NCI-H2196 treated with DMSO at 0.1 percent for 48 hours (cell line): Measurements from ENCODE around the gene MN1.

Experiments used
- DNase-seq: peaks from one replicate; lab custom pipeline; 2025; ENCODE audit not compliant: unreplicated experiment; lab: John Stamatoyannopoulos, UW

Gene MN1

DNA sequence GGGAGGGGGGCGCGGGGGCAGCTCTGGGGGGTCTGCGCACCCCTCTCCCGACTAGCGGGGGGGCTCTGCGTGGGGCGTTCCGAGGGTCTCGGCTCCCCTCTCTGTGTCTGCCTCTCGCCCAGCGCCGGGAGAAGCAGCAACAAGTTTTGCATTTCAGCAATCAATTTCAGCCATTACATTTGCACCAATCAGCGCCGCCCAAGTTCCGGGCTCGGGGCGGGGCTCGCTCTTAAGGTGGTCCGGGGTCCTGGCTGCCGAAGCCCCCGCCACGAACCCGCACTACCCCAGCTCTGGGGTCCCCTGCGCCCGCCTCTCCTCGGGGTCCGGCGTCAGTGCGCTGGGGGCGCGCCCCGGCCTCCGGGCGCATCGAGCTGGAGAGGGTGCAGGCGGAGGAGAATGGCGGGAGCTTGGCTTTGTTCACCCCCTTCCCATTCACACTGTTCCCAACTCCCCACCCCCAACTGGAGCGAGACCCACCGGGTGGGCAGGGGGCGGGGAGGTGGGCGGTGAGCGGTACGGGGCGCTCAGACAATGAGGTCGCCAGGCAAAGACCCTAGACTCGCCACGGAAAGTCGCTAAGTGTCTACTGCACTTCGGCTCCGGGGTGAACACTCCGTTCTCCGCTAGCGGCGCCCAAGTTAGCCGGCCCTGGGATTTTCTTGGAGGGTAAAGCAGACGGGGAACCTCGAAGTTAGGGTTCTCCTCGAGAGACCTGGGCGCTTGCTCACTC lies at the start of gene MN1:
Gene MN1, minus strand, starts transcription at position 141 of the 730 bp plus-strand sequence. CDS start 1,213 bp downstream, outside the sequence.
- no peak for DNase-seq

DNA sequence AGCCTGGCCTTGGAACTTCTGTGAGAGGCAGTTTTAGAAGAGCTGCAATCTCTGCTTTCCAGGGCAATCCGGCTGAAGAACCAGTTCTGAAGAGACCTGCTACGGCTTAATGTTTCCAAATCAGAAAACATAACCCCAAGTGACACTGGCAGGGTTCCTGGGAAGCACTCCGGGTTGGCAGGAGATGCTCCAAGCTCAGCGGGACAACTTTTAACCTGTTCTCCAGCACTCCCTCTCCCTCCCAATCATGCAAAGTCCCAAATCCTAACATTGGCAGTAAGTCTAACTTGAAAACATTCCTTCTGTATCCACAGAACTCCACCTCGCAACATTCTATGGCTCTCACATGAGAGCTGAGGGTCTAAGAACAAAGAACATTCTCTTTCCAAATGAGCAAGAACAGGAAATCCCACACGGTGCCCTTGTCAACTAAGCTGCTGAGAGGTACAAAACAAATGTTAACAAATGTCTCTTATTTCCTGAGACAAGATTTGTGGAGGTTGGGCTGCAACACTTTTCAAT lies 48.5 kb upstream of the MN1 start:
- DNase-seq, result no peak

DNA sequence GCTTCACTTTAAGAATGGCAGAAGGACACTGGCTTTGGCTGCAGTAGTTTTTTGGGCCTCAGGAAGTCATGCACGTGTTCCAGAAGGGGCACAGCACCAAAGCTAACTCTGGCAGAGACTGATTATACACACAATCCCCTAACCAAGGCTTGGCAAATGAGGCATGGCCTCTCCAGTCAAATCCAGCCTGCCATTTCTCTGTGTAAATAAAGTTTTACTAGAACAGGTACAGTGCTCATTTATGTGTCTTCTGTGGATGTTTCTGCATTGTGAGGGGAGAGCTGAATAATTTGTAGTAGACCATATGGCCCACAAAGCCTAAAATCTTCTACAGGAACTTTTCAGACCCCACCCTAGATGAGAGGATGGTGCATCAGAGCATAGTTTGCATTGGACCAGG lies 46.4 kb upstream of the MN1 start:
- no peak for DNase-seq

DNA sequence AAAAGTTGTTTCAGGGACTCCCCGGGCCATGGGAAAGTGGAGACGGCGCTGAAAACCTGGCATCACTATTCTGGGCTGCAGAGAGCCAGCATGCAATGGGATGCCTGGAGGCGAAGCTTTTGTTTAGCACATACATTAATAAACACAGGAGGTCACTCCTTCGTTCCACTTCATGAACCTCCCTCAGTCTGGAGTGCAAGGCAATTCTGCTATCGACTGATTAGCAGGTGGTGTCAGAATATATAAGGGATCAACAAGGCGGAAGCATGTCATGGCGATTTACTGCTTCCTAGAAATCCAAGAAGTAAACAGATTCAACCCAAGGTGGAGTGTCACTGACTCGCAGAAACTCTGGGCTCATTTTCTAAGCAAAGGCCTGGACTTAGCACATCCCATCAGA lies 45.4 kb upstream of the MN1 start:
- no peak for DNase-seq

DNA sequence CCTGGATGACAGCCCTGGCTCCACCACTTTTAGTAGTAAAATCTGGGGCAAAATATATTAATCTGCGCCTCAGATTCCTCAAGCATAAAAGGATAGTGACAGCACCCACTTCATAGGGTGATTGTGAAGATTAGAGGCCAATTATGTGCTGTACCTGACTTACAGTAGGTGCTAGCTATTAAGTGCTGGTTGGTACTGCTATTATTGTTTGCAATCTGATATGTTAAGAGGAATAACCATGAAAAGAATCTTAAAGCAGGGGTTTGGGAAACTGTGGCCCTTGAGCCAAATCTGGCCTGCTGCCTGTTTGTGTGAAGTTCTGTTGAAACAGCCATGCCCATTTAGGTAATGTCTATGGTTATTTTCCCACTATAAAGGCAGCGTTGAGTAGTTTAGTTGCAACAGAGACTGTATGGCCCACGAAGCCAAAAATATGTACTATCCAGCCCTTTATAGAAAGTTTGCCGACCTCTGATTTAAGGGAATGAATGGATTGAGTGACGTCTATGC lies 44.7 kb upstream of the MN1 start:
- no peak for DNase-seq

DNA sequence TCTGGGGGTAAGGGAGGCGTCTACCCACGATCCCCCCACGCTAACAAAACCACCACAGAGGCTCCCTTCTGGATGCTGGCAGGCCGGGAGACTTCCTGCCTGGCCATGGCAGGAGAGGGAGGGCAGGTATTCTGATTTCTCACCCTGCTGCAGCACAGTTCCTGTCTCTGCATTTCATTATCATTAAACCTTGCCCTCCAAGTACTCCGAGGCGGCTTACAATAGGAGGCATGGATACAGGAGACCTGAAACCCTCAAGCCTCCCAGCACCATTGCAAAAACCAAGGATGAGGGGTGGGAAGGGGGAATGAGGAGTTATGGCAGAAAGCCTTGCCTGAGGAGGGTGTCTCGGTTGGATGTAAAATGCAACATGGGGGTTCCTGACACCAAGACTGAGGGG lies 44.1 kb upstream of the MN1 start:
- no peak for DNase-seq

DNA sequence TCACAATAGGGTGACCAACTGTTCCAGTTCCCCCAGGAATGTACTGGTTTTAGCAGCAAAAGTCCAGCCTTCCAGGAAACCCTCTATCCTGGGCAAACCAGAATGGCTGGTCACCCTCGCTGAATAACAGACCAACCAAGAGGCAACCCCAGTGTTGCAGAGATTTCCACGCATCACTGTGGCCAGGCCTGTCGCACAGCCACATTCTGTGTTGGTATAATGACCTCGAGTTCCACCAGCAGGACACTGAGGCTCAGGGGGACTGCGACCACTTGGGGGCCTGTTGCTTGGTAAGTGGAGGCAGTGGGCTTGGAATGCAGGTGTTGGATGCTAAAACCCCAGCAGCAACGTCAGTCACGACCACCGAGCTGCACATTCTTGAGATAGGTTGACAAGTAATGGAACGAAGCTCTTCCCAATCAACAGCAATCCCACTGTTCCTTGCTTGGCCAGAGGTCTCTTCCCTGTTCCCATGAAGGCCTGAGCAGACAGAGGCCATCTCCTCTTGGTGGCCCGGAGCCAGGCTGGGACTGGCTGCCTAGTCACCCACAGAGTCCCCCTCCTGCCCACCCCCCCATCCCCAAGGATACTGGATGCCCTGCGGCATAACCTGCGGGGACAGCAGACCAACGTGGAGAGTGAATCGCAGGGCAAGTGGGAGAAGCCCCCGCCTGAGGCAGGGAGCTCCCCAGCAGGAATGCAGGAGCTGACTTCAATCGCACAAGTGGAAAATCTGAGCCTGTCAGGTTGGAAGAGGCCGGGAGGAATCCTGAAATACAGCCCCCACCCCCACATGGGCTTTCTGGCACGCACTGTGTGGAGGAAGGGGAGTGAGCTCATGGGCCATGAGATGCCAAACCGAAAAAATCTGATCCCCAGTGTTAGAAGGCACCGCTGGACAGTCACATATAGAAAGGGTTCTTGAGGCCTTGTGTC lies 43.4 kb upstream of the MN1 start:
- no peak for DNase-seq

DNA sequence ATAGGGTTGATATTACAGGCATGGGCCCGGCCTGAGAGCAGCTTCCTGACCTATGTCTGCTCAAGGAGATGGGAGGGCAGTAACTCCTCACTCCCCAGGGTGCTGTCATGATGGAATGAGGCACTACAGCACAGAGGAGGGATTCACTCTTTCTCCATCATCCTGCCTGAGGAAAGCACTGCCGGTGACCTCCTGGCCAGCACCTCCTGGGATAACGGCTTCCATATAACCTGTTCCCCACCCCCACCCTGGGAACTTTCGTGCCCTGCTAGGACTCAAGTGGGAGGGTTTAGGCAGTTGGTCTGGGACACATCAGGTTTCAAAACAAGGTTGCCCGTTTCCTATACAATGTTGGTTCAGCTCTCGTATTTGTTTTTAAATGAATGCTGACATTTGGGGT lies 42.7 kb upstream of the MN1 start:
- DNase-seq, result no peak

DNA sequence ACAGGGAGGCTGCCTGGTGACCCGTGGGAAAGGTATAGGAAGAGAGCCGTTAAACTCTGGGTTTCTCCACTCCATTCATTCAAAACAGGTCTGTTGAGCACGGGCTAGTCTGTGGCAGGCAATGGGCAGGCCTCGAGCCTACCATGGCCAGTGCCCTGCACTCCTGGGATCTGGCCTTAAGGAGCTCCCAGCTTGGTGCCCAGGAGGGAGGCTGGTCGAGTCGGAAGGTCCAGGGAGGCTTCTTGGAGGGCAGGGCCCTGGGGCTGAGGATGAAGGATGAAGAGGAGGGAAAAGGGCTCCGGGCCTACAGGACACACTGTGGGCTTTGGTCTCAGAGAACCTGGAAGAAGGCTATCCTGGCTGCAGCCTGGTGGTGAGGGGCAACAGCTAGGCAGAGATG lies 41.9 kb upstream of the MN1 start:
- no peak for DNase-seq

DNA sequence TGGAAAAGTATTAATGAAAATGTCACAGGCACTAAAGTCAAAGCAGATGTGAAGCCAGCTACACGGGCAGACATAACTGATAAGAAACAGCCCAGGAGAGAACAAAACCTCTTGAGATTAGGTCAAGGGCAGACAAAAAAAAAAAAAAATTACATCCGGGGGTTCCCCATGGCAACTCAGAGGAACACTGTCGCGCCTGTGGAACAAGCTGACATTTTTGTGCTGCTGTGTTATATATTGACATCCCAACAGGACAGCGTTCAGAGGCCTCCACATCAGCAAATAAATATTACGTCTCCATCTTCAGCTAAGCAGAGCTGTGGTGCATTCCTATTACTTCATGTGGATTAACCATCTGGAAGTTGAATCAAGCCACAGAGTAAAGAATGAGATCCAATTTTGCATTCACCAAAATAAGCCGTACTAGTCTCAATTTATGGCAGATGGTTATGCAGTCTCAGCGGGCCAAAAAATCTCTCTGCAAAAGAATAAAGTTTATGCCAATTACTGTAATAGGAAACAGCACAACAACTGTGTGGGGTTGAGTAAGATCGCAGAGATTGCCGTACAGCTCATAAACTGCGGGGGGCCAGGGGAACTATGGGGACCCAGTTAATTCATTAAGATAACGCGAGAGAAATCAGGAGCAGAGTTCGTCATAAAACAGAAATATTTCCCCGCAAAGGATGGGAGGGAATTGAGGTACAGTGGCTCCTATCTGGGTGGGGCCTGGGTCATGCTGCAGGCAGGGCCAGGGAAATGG lies 41.3 kb upstream of the MN1 start:
- DNase-seq, result no peak

DNA sequence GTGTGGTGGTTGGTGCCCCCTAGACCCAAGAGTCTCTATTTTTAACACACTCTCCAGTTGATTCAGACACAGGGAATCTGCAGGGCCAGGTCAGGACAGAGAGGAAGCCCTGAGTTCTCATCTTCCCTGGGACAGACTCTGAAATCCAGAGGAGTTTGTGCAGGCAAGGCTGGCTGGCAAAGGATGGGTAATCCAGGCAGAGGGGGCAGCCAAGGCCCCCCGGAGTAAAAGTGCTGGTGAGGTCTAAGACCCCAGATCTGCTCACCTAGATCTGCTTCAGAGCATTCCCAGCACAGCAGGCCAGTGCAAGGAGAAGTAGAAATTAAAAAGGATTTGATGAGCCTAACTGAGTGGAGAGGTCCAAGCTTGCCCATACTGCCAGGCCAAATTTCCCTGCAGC lies 40.6 kb upstream of the MN1 start:
- no peak for DNase-seq

DNA sequence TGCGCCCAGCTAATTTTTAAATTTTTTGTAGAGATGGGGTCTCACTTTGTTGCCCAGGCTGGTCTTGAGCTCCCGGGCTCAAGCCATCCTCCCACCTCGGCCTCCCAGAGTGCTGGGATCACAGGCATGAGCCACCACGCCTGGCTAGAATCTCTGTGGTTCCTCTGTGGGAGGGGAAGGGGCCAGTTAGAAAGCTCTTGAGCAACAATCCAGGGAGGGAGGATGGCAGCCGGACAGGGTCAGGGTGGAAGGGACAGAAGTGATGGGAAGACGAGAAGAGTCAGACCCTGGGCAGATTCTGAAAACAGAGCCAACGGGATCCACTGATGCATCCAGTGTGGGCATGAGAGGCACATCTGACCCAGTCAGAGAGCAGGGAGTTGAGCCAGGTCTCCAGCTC lies 38.9 kb upstream of the MN1 start:
- DNase-seq, result no peak

DNA sequence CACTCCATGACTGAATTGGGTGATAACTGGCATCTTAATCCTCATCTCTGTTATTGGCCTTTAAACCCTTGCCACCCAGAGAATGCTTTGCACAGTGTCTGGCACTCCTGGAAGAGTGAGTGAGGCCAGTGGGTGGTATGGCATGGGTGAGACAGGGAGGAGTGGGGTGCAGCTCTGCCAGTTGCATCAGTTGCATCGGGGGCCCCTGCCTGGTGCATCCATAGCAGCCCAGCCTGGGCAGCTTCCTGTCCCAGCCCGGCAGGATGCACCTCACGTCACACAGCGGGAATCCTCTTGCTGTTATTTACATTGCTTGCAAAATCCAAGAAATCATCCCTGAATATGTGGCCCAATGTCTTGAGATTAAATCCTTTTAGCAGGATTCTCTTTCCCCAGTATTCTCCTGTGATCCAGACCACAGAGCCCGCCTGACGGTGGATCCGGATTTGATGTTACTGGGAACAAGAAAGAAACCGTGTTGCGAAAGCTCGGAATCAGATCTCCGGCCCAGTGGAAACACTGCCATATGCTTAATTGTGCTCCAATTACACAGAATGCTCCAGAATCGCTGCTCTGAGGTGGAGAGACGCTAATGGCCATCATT lies 37.6 kb upstream of the MN1 start:
- DNase-seq, result no peak

DNA sequence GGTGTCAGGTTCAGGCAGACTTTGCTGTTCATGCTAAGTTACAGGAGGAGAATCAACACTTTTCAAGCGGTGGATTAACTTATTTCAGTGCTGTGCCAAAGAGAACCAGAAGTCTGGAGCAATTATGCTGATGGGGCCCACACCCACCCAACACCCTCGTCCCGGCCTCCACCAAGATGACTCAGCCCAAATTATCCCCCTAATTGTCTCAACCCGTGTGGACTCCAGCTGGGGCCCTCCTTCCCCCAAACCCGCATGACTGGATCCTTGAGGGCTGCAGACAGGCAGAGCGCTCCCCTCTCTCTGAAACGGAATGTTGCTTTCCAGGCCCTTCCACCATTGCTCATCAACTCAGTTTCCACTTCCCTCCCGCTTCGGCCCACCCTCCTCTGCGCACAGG lies 34.6 kb upstream of the MN1 start:
- no peak for DNase-seq

DNA sequence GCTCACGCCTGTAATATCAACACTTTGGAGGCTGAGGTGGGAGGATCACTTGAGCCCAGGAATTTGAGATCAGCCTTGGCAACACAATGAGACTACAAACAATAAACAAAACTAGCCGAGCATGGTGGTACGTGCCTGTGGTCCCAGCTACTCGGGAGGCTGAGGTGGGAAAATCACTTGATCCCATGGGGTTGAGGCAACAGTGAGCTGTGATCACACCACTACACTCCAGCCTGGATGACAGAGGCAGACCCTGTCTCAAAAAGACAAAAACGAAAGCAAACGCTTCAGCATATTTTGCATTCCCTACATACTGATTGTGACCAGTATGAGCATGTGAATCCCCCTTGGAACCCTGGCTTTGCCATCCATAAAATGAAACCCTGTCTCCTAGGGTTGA lies 33.9 kb upstream of the MN1 start:
- DNase-seq, result no peak

DNA sequence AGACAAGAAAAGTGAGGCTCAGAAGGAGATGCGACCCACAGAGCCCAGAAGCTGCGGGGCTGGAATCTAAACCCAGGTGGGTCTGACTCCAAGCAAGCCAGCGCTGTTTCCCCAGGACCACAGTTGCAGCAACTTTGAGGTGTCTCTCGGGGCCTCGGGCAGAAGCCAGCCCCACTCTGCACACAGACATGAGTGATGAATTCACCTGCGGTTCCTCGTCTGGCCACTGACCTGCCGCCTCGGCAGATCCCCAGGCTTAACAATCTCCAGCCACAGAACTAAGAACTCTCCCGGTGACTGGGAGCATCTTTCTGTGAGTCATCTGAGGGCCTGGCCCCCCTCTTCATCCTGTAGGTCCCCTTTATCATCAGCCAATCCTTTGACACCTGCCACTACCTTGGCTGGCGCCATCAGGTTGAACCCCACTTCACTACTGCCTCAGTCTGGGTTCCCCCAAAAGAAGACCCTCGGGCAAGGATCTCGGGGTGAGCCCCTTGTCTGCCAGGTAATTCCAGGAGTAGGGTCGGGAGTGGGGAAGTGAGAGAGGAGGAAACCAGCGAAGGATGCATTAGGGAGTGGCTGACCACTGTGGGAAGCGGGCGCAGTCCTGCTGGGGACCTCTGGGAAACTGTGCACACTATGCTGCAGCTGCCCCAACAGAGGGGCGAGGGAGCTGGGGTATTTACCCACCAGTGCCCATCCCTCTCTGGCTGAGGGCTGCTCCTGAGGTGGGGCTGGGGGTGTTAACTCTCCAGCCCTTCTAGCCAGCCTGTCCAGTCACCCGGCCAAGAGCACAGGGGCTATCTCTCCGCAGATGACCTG lies 33.0 kb upstream of the MN1 start:
- no peak for DNase-seq

DNA sequence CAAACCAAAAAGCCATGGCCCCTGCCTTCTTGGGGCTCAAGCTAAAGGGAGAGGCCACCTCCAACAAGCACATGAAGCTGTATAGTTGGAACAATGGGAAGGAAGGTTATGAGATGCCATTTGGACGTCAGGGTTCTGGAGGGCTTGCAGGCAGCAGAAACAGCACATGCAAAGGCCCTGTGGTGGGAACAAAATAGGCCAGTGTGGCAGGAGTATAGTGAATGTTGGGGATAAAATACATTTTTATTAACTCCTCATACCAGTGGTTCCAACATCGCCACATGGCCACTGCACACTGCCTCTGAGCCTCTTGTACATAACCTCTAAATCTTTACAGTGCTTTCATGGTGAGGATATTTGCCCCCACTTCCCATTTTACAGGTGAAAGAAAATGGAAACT lies 32.2 kb upstream of the MN1 start:
- no peak for DNase-seq

DNA sequence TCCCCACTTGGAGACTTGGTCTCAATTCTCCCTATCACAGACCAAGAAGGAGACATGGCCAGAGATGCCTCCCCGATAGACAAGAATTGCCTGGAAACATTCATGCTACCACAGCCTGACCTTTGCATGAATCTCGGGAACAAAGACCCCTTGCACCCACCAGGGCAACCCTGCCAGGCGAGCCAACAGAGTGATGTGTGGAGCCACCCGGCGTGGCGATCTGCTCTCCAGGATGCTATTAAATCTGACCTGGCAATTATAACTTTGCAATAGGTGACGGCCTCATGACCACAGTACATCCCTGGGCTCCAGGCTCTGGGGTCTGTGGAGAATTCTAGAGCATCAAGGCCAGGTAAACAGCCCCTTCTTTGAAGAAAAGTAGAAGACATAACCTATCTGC lies 31.1 kb upstream of the MN1 start:
- no peak for DNase-seq

DNA sequence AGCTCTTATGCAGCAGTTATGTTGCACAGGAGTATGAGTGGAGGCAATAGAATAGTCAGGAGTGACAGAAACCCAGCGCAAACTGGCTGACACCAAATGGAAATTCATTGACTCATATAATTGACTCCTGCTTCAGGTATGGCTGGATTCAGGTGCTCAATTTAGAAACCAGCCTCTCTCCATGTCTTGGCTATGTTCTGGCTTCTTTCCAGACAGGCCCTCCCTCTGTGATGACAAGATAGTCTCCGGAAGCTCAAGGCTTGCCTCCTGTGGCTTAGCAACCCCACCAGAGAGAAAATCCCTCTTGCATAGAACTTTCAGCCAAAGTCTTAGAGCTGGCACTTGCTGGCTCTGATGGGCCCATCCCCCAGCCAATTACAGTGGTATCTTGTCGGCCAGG lies 28.1 kb upstream of the MN1 start:
- DNase-seq, result no peak
